Measurements from ENCODE around the gene POR.

POR gene

DNA sequence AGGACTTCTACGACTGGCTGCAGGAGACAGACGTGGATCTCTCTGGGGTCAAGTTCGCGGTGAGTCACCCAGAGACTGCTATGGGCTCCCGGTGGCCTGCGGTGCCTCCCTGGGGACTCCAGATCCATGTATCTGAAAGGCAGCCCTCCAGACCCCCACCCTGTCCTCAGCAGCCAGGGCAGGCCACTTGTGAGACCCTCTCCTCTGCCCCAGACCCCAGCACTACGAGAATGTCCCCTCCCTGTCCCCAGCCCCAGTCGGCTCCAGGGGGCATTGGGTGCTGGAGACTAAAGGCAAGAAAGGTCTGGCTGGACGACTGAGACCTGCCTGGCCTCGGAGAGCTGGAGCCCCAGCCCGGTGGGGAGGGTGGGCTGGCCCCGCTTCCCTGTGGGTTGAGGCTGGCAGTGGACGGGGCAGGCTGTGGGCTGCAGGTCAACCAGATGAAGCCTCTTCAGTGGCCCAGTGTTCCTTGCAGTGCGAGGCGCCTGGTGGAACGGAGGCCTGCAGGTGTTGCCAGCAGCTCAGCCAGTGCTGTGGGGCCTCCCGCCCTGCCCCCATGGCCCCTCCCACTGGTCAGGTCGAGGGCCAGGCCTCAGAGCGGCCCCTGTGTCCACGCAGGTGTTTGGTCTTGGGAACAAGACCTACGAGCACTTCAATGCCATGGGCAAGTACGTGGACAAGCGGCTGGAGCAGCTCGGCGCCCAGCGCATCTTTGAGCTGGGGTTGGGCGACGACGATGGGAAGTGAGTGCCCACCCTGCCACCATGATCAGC is 65.7 kb downstream of the POR start:
- DNase-seq: no peak

DNA sequence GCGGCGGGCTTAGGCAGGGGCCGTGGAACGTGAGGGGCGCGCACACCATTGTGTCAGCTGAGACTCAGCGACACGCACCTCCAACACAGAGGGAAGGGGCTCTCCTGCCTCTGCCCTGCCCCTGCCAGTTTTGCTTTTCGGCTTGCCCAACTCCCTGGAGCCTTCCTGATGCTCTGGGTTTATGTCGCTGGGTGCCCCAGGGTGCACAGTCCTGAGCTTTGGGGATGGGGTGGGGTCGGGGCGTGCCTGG is 66.2 kb downstream of the POR start:
- no peak for DNase-seq

DNA sequence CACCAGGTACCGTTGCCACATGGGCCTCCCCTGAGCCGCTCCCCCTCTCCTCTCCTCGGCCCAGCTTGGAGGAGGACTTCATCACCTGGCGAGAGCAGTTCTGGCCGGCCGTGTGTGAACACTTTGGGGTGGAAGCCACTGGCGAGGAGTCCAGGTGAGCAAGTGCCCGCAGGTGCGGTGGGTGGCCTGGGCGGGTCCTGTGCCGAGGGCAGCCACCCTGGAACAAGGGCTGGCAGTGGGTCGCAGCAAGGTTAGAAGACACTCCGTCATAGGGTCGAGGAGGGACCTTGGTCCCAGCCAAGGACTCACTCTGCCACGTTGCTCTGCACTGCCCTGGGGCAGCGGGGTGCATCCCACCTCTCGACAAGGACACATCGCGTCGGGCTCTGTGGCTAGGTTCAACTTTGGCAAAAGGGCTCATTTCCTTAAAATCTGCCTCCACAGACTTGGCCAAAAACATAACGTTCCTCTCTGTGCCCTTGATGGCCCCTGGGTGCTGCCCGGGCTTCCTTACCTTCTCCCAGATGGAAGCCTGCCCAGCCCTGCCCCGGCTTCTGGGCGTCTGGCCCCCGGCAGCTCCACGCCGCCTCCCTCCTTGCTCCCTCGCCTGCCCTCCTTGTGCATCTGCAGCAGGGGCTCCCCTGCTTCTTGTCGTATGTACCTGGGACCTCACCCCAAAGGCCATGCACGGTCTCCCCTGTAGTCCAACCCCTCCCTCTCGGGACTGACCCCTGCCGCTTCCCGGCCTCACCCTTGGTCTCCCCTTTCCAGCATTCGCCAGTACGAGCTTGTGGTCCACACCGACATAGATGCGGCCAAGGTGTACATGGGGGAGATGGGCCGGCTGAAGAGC is 66.7 kb downstream of the POR start:
- DNase-seq: no peak

DNA sequence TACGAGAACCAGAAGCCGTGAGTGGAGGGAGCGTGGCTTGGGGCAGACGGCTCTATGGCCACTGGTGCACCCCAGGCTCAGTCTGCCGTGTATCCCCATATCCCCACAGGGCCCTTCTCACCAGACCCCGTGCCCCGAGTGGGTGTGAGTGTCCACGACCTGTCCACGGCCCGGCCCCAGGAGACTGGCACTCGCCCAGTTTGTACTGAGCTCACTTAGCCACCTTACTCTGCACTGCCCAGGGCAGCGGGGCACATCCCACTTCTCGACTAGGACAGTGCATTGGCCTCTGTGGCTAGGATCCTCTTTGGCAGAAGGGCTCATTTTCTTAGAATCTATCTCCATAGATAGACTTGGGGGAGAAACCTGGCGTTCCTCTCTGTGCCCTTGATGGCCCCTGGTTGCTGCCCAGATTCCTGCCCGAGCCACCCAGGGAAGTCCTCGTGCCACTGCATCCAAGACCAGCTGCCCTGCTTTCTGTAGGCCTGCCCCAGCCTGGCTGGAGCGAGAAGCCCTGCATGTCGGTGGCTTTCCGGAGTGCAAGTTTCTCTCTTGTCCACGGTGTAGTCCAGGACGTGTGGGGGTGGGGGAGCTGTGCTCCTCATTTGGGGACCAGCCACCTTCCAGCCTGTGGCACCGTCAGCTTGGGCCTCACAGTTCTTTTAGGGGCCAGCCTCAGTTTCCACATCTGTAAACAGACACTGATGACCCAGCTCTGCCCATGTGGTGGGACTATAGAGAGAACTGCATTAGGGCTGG is 67.5 kb downstream of the POR start:
- no peak for DNase-seq

DNA sequence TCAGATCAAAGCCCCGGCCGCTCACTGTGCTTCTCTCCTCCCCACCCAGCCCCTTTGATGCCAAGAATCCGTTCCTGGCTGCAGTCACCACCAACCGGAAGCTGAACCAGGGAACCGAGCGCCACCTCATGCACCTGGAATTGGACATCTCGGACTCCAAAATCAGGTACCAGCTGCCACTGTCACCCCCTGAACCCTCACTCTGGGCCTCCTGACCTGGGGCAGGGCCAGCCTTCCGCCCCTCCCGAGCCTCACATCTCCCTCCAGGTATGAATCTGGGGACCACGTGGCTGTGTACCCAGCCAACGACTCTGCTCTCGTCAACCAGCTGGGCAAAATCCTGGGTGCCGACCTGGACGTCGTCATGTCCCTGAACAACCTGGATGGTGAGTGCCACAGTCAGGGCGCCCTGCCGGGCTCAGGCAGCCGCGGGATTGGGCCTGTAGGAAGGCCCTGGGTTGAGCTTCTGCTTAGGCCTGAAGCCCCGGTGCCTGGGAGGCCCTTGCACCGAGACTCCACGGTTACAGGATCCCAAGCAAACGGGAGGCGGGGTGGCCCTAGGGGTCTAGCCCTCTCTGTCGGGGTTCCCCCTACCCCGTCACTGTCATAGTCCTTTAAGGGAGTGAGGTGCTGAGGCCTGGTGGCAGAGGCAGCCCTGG is 68.6 kb downstream of the POR start:
- no peak for DNase-seq

DNA sequence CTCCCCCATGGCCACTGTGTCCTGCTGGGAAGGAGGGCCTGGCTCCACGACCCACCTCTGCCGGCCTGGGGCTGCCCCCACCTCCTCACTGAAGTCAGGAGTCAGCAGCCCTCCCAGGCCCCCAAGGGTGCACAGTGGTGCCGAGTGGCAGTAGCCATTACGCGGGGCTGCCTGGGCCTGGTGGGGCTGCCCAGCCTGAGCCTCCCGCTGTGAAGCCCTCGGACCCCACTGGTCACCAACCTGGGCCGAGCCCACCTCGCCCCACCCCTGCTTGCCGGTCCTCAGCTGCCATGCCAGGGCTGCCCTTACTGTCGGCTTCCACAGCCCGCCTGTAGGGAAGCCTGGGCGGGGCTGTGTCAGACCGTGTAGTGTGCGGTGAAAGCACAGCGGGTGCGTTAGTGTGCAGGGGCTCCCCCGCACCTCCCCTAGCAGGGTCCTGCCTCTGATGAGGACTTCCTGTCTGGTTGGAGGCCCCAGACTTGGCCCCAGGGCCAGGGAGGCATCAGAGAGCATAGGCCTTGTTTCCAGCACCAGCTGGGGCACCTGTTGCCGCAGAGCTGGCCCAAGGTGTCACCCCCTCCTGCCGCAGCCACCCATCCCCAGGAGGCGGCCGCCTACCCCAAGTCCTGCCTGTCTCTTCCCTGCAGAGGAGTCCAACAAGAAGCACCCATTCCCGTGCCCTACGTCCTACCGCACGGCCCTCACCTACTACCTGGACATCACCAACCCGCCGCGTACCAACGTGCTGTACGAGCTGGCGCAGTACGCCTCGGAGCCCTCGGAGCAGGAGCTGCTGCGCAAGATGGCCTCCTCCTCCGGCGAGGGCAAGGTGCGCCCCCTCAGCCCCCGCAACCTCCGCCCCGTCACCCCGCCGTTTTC is 69.4 kb downstream of the POR start:
- DNase-seq: no peak

DNA sequence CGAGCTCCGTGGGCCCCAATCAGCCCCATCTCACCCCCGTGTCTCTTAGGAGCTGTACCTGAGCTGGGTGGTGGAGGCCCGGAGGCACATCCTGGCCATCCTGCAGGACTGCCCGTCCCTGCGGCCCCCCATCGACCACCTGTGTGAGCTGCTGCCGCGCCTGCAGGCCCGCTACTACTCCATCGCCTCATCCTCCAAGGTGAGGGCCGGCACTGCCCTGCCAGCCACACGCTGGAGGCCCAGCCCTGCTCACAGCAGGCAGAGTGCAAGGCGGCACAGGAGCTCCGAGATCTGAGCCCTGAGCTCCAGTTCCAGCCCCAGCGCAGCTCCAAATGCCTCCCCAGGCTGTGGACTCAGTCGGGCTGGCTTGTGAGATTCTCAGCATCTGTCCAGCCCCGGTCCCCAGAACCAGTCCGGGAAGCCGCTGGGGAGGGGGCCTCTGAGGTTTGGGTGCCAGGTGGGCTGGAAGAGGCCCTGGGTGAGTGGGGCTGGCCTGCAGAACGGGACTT is 70.1 kb downstream of the POR start:
- no peak for DNase-seq

DNA sequence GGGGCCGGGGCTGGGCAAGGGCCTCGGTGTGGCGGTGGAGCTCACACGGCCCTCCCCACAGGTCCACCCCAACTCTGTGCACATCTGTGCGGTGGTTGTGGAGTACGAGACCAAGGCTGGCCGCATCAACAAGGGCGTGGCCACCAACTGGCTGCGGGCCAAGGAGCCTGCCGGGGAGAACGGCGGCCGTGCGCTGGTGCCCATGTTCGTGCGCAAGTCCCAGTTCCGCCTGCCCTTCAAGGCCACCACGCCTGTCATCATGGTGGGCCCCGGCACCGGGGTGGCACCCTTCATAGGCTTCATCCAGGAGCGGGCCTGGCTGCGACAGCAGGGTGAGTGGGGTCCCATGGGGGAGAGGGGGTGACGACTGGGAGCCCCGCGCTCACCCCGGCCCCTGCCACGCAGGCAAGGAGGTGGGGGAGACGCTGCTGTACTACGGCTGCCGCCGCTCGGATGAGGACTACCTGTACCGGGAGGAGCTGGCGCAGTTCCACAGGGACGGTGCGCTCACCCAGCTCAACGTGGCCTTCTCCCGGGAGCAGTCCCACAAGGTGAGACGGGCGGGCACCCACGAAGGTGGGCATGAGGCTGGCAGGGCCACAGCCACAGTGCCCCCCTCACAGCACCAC is 70.7 kb downstream of the POR start:
- no peak for DNase-seq

DNA sequence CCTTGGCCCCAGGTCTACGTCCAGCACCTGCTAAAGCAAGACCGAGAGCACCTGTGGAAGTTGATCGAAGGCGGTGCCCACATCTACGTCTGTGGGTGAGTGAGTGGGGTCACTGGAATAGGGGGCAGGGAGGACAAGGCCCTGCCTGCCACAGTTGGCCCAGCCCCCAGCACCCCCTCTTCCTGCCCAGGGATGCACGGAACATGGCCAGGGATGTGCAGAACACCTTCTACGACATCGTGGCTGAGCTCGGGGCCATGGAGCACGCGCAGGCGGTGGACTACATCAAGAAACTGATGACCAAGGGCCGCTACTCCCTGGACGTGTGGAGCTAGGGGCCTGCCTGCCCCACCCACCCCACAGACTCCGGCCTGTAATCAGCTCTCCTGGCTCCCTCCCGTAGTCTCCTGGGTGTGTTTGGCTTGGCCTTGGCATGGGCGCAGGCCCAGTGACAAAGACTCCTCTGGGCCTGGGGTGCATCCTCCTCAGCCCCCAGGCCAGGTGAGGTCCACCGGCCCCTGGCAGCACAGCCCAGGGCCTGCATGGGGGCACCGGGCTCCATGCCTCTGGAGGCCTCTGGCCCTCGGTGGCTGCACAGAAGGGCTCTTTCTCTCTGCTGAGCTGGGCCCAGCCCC is 71.3 kb downstream of the POR start:
- DNase-seq: no peak

DNA sequence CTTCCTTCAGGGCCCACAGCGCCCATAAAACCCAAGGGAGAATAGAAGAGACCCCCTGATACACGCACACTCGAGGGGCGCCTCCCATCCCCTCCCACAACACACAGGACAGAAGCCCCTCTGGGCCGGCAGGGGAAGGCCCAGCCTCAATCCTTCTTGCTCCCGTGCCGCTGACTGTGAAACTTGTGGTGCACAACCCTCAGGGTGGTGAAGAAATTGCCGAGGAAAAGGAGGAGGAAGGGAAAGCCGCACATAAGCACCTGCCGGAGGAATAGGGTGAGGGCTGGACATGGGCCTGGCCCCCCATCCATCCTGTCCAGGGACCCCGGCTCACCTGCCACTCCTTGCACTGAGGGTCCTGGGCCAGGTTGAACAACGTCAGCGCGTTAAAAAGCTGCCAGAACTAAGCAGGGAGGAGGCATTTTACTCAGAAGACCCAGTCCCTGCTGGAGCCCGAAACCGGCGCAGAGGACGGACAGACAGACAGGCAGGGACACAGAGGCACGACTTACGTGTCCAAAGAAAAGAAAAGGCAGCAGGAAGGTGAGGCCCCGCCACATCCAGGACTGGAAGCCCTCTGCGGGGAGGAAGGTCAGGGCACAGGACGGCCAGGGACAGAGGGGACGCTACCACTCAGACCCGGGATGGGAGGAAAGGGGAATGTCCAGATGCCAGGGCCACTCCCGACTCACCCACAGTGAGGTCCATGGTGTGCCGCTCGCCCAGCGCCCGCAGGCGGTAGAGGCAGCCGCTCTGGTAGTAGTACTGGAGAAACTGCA is 72.3 kb downstream of the POR start:
- DNase-seq: no peak

DNA sequence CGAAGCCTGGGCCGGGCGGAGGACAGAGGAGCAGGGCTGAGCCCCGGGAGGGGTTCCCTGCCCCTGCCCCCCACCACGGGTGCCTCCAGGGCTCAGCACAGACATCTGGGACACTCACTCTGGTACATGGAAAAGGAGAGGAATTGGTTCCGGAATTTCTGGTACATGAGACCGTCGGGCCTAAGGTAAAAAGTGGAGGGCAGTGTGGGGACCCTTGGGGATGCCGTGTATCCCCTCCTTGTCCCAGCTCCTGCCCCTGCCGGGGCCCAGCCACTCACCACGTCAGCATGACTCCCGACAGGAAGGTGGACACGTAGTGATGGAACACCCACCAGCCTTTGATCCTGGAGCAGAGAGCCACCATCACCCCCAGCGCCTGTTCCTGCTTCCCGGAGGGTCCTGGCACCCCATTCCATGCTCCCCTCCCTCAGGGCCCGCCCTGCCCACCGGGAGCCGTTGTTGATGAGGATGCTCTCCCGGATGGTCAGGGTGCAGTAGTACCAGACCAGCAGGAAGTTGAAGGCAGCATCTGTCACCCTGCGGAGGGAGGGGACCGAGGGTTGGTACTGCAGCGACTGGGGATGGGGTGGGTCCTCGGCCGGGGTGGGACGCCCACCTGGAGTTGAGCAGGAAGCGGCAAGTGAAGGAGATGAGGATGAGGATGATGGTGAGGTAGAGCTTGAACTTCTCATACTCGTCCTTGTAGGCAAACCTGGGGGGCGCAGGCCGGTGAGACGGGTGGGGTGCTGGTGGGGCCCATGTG is 73.0 kb downstream of the POR start:
- no peak for DNase-seq

DNA sequence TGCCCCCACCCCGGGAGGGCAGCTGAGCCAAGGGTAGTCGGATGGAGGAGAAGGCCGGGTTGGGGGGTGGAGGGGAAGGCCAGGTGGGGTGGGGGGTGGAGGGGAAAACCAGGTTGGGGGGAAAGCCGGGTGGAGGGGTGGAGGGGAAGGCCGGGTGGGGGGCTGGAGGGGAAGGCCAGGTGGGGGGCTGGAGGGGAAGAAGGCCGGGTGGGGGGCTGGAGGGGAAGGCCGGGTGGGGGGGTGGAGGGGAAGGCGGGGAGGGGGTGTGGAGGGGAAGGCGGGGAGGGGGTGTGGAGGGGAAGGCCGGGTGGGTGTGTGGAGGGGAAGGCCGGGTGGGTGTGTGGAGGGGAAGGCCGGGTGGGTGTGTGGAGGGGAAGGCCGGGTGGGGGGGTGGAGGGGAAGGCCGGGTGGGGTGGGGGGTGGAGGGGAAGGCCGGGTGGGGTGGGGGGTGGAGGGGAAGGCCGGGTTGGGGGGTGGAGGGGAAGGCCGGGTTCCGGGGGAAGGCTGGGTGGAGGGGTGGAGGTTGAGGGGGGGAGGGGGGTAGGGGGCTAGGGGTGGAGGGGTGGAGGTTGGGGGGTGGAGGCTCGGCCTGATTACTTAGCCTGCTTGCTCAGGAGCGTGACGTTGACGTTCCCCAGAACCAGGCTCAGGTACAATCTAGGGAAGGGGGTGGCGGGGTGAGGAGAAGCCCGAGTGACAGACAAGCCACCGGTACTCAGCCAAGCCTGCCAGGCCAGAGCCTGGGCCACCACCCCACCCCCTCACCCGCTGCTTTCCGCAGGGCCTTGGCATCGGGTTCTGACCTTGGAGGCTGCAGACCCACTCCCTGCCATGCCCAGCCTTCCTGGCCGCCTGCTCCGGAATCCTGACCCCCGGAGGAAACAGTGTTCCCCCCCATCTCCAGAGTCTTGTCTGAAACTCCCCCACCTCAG is 73.9 kb downstream of the POR start:
- no peak for DNase-seq

DNA sequence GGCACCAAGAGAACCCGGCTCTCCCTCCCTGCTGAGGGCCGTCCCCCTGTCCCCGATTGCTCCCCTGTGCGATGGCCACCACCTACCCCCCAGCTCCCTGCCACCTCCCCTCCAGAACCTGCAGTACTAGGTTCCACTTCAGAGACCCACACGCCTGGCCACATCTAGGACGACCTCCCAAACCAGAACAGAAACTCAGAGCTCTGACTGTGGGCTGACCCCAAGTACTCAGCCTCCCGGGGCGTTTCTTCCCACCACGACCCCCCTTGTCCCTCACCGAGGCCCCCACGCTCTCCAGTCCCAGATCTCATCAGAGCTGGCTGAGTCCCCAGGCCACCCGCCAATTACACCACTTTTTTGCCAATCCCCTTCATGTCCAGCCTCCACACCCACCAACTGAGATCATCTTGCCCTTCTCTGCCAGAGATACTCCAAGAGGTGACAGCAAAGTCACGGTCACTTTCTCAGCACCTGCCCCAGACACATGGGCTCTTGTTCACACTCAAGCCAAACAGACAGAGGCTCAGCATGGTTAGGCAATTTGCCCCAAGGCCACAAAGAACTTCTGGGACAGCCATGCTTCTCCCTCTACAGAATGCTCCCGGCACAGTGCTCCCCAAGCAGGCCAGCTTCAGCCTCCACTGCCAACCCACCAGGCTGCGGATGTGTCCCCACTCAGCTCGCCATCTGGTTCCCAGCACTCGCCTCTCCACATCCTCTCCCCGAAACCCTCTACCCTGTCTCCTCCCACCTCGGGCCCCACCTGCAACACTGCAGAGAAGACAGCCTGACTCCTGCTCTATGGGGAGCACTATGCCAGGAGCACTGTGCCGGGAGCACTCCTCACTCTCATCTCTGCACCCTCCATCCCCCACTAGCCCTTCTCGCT is 74.8 kb downstream of the POR start:
- no peak for DNase-seq

DNA sequence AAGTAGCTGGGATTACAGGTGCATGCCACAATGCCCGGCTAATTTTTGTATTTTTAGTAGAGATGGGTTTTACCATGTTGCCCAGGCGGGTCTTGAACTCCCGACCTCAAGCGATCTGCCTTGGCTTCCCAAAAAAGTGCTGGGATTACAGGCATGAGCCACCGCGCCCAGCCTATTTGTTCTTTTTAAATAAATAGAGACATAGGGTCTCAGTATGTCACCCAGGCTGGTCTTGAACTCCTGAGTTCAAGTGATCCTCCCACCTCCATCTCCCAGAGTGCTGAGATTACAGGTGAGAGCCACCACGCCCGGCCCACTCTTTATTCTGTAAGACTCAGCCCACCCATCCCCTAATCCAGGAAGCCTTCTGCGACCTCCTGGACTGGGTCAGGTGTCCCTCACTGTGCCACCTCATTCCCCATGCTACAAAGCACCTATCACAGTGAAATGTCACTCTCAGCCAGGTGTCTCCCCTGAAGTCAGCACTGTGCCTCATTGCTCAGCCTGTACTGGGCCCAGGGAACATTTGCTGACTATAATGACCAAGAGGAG is 76.7 kb downstream of the POR start:
- no peak for DNase-seq

DNA sequence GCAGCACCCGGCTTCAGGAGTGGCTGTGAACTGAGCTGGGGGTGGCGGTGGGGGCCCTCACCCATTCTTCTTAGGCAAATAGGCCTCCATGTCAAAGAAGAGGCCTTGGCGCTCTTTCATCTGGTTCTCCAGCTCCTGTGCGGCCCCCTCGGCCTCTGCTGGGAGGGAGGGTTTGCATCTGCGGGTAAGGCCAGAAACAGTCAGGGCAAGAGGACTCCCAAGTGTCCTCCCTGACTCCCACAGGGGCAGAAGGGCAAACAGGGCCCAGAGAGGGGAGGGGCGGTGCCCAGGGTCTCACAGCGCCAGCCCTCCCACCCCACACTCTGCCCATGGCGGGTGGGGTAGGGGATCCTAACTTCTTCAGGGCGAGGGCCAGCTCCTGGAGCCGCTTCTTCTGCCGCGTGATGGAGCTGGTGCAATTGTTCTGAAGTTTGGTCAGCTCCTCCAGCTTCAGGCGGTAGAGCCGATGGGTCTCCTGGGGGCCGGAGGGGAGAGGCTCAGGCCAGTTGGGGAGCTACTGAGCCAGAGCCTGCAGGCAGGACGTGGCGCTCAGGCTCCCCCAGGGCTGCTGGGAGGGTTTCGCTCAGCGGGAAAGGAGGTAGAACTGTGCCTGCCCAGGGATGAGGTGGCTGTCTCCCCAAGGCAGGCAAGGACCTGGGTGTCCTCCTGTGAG is 77.3 kb downstream of the POR start:
- no peak for DNase-seq

DNA sequence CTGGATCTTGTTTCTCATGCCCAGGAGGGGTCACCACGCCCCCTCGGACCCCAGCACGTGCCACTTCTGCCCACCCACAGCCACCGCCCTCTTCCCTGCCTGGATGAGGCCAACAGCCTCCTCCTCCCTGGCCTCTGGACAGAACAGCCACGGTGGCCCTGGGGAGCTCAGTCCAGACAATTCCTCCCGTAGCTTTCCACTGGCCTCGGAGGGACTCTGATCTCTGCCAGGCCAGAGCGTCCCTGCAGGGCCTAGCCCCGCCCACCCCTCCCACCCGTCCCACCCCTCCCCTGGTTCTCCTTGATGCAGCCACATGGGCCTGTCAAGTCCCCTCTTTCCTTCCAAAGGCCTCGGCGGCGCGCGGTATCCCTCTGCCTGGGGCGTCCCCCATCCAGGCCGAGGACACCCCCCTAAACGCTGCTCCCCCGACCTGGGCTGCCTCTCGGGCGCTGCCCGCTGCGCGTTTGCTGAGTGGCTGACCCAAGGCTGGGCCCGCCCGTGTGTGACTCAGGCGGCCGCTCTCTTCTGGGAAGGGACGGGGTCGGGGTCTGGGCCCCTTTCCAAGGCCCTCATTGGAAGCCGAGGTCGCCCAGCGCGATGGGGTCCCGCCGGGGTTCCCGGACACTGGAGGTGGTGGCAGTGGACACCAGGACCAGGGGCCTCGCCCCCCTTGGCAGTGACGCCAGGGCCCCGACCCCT is 78.9 kb downstream of the POR start:
- DNase-seq: no peak
